Activated CD4-positive, alpha-beta T cell treated with anti-CD3 and anti-CD28 coated beads for 48 hours (primary cell): ENCODE measurements around the gene DENND1B.

Source experiments
- DNase-seq: peaks from one replicate; pipeline ENCODE4 v3.0.0-alpha.2; 2020

Gene DENND1B

GRCh38 chr1:197775282-197776262 lies at the start of gene DENND1B:
Gene DENND1B, minus strand, starts transcription at chr1:197775480. Its CDS starts 325 bp downstream, at chr1:197775155.
- DNase-seq: peak; percentile 84

GRCh38 chr1:197814306-197814705 lies 39.0 kb upstream of the DENND1B start:
- DNase-seq: no peak

DNA sequence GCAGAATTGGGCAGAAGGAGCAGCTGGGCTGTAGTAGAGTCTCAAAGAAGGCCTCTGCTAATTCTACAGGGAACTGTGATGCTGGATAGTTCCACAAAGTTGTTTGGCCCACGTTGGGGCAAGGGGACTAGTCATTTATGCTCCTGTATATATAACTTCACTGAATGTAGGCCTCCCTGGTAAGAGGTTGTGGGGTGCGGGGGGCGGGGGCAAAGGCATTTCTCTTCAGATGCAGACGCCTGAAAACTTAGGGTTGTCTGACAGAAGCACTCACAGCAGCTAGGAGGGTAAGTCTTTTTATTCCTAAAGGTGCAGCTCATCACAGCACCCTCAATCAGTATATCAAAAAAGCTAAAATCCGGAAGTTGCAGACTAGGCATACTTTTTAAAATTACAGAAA lies 38.5 kb upstream of the DENND1B start:
- no peak for DNase-seq

DNA sequence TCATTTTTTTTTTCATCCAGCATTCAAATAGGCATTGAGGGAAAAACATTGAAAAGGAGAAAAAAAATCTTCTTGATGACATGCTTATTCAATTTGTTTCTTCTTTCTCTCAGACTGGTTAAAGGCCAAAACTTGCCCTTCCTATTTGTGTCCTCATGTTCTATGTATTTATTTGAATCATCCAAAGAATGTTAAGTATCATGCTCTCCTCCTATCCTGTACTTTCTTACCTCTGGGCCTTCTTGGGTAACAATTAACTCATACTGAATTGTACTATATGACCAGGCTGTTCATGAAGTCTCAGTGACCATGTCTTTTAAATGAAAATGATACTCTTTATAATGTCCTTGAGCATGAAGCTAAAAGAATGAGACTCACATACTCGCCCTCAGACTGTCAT lies 36.5 kb upstream of the DENND1B start:
- no peak for DNase-seq

DNA sequence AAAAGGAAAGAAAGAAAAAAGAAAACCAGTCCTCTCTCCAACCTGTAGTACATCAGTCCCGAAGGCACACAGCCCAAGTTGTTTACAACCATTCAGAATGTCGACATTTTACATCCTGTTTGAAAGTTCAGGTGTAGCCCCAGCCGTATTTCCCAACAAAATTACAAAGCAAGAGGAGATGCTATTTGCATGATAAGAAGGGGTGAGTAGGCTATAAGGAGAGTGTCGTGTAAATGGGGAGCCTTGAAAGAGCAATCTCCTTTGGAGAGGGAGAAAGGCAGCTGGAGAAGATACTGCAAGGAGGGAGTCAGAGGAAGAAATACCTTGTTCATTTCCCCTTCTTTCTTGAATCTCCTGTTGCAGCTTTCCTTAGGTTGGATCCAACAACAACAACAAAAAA lies 35.5 kb upstream of the DENND1B start:
- DNase-seq: no peak

DNA sequence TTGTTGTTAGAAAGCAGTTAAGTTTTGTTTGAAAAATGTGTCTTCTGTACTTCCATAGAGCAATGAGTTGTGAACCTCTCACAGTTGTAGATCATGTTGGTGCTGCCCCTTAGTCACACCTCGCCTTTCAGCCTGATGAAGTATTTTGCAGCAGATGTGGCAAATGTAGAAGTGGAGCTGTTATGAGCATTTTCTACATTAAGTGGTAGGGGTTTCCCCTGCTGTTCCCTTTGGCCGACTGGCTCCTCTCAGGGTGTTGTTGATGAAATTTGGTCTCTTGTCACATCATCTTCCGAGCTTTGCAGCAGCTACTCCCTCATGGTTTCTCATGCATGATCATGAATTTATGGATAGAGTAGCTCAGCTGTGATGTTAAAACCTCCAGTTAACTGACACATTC lies 33.6 kb upstream of the DENND1B start:
- DNase-seq: no peak

GRCh38 chr1:197807739-197808453 lies 32.6 kb upstream of the DENND1B start:
- no peak for DNase-seq

DNA sequence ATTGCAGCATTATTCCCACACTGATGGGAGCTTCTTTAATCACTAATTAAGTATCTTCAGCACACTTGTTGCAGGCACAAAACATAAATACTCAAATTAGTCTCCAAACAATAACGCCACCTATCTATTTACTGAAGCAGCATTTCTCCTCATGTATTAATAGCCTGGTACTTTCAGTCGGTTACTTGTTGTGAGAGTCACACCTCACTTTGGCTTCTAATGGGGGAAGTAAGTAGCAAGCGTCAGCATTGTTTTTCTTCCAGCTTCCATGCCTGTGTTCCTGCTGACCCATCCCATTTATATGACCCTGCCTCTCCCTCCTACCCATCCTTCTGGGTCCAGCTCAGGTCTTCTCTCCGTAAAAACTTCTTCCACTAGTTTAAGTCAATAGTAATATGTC lies 31.9 kb upstream of the DENND1B start:
- DNase-seq: no peak

- DNase-seq: no peak
Observed at GRCh38 chr1:197806718-197807117, 31.4 kb upstream of the DENND1B start.

DNA sequence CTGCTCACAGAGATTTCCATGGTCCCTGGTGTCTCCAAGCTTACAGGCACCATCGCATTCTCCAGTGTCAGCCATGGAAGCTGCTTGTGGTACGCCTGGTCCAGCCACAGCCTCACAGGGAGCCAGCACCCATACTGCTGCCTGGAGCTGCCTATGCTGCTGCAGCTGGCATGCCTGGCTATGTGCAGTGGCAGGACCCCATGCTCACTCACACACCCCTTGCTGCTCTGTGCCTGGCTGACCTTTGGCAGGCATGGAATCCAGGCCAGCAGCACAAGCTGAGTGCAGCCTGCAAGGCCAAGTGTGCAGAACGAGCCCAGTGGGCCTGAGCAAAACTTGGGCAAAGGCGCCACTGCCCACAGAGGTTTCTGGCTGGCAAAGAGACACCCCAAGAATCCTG lies 26.4 kb upstream of the DENND1B start:
- no peak for DNase-seq

DNA sequence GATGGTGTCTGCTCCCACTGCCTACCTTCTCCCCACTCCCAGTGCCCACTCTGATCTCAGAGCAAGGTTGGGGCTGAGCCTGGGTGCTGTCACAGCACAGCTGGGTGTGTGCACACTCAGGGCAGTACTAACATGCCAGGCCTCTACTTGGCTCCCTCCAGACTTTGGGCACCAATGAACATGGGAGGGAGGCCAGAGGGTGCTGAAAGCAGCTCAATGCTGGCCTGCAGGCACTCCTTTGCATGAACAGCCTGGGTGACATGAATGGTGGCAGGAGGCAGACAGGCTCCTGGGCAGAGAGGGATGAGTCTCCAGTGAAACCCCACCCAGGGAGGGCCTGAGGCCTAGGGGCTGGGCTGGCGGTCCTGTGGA lies 25.8 kb upstream of the DENND1B start:
- DNase-seq: no peak

- no peak for DNase-seq
Observed at GRCh38 chr1:197800379-197801110, 25.3 kb upstream of the DENND1B start.

DNA sequence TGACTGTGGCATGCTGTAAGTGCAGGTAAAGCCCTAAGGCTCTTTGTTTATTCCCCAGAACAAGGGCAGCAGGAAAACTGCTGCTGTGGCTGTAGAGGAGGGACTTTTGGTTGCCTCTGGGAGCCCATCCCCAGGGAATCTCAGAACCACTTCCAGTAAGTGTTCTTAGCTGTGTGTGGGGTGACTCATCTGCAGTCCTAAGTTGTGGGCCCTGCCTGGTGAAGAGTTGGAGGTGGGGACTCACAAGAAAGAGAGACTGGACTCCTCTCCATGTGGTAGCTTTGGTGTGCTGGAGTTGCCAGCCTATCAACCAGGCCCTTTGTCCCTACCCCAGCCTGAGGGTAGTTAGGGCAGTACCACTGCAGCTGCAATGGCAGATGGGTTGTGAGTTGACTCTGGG lies 24.0 kb upstream of the DENND1B start:
- DNase-seq: no peak

DNA sequence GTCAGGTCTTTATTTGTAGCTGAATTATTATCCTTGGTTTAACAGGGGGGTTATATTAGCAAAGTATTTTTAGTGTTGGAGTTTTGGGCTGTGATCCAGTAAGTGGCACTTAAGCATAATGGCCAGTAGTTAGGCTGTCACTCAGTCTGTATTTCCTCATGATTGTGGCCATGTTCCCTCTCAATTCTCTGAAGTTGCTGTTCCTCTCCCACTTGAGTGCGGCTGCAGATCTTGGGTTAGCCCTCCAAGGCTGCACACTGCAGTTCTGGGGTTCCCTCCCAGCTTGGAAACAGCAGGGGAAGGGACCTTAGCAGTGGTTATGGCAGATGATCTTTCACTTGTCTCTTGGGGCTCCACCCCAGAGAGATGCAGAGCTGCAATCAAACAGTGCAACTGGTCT lies 23.2 kb upstream of the DENND1B start:
- DNase-seq: no peak

GRCh38 chr1:197797010-197797409 lies 21.7 kb upstream of the DENND1B start:
- no peak for DNase-seq

GRCh38 chr1:197788741-197789739 lies 13.8 kb upstream of the DENND1B start:
- DNase-seq: no peak

DNA sequence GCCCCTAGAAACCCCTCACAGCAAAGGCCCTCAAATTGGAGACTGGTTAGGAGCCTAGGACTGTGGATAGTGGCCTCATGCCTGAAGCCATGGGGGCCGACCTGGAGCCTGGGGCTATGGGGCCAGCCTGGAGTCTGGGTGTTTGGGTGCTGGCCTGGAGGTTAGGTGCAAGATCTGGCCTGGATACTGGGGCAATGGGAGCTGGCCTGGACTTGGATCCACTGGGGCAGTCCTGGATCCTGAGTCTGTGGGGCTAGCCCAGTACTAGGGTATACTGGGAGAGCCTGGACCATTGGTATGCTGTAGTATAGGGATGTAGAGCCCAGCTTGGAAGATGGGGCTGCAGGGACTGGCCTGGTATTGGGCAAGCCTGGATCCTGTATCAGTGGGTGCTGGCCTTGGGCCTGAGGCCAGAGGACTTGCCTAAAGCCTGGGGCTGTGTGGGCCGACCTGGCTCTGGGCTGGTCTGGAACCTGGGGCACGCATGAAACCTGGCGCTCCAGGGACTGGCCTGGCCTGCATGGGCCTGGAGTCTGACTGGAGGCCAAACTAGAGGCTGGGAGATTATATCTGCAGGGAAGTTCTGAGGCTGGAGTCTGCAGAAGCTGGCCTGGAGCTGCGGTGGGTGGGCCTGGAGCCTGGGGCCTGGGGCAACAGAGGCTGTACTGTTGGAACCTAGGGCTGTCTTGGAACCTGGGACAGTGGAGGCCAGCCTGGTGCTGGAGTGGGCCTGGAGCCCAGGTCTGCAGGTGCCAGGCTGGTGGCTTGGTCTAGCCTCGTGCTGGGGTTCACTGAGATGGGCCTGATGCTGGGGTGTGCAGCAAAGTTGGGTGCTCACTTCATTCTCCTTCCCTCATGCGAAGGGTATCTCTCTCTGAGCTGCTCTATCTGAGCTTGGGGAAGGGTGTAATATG lies 12.6 kb upstream of the DENND1B start:
- no peak for DNase-seq

DNA sequence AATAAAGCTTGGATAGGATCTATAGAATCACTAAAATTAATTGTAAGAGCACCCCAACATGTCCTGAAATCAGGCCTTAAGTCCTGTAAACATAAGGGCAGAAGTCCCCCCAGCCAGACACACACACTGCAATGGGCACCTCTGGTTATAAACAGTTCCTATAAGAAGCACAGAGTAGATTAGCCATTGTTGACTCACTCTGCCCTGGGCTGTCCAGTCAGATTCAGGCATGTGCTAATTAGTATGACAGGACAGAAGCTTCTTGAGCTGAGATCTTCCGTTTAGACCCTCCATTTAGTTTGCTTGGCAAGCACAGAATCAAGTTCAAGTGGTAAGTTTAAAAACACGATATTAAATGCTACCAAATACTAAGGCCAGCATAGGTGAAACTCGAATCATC lies 11.8 kb upstream of the DENND1B start:
- DNase-seq: no peak

- no peak for DNase-seq
Observed at GRCh38 chr1:197786280-197786679, 11.0 kb upstream of the DENND1B start.

GRCh38 chr1:197783510-197783948 lies 8.2 kb upstream of the DENND1B start:
- no peak for DNase-seq
